Gastroesophageal sphincter (tissue), 4 donors: ENCODE data around the gene ISYNA1. TPM values are rescaled to one million over a fixed set of nuclear protein-coding genes. Genes with fewer than 3 reads are reported as not detected.

Source experiments
- ATAC-seq: fragments of 150-250 bp; one replicate; pipeline ENCODE4 v1.9.1; 2016; ENCODE audit warnings: mild to moderate bottlenecking, moderate library complexity
- H3K27ac ChIP-seq, 4 donors: fragments of 200-600 bp; sonication (generic) in 3 of 4; 1 replicate in 3 of 4; 2 replicates in 1 of 4; pipeline ENCODE4 v1.5.1; 2016 to 2019
- H3K27me3 ChIP-seq: fragments of 200-600 bp; sonication (generic); one replicate; pipeline ENCODE4 v1.5.1; 2019
- H3K36me3 ChIP-seq, 2 donors: fragments of 200-600 bp; sonication (generic); one replicate each; pipeline ENCODE4 v1.5.1; 2019; ENCODE audit warnings: control low read depth in 1 of 2
- H3K4me1 ChIP-seq, 3 donors: fragments of 200-600 bp; sonication (generic); 1 replicate in 2 of 3; 2 replicates in 1 of 3; pipeline ENCODE4 v1.5.1; 2016 to 2019; ENCODE audit warnings: control low read depth in 2 of 3
- H3K4me3 ChIP-seq, 2 donors: fragments of 200-600 bp; sonication (generic); one replicate each; pipeline ENCODE4 v1.5.1; 2019; ENCODE audit warnings: mild to moderate bottlenecking in 1 of 2, moderate library complexity in 1 of 2
- H3K9me3 ChIP-seq, 3 donors: fragments of 200-600 bp; sonication (generic); one replicate each; pipeline ENCODE4 v1.5.1; 2017 to 2019; ENCODE audit warnings: control low read depth in 2 of 3
- EP300 ChIP-seq: sonication (generic); formaldehyde crosslinking; IDR thresholded peaks from one replicate; pipeline ENCODE4 v1.6.1; 2017; ENCODE audit warnings: antibody characterized with exemption, mild to moderate bottlenecking
- POLR2A ChIP-seq, 2 donors: fragments of 450-650 bp; IDR thresholded peaks; one replicate each; pipeline ENCODE4 v1.6.1; 2017; ENCODE audit warnings: antibody characterized with exemption in 2 of 2, mild to moderate bottlenecking in 2 of 2, moderate library complexity in 1 of 2
- POLR2AphosphoS5 ChIP-seq: sonication (generic); formaldehyde crosslinking; IDR thresholded peaks from one replicate; pipeline ENCODE4 v1.6.1; 2017; ENCODE audit warnings: antibody characterized with exemption
- WGBS, 2 donors: methylation state at CpG; one replicate each; pipeline ENCODE4 v1.1.5; 2018; ENCODE audit warnings: low coverage in 1 of 2; 5-methylcytosine and 5-hydroxymethylcytosine counted together
- total RNA-seq, 4 donors: library from RNA; depleted of rRNA; stranded (reverse); fragments of >200 nt; gene quantifications; one replicate each; pipeline ENCODE4 v1.1.0, GENCODE V29; 2016
- TF ChIP-seq, protein P1 (sequence below), 4 experiments: fragments of 200-600 bp in 2 of 4; fragments of 450-650 bp in 2 of 4; sonication (generic) in 1 of 4; IDR thresholded peaks; one replicate each; pipeline ENCODE4 v1.5.1; 2017 to 2019; ENCODE audit warnings: antibody characterized with exemption in 4 of 4, mild to moderate bottlenecking in 2 of 4, moderate library complexity in 2 of 4

The ISYNA1 gene
- total RNA-seq, 4 donors from 2014 or later: 15.2 to 31.6 (median 19.8) TPM

DNA sequence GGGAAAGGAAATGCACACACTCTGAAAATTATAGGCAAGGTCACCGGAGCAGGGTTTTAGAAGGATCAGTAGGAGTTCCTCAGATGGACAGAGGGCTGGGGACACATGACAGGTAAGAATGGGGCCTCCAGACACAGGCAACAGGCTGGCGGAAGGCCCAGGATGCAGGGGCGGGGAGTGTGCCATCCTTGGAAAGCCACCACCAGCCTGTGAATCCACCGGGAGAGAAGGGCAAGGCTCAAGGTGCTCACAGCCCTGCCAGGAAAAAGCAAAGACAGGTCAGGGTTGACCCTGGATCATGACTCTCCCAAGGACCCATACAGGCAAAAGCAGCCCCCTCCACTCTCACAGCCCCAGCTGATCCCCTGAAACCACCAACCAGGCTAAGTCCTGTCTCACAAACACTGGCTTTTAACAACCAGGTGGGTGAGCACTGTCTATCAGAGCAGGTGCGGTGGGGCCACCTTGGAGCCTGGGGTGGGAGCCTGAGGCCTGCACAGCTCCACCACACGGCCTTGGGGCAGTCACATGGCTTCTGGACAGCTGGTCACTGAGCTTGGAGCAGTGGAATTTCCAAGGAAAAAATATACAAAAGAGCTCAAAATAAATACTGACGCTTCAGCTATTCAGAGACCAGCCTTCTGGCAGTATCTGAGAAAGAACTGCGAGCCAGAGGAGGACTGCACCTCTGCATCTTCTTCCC, 35.2 kb upstream of the ISYNA1 start:
- peak overlapping the region in 3 of 4 donors; percentile 35 to 64 (median 41) for H3K27ac ChIP-seq
- H3K36me3 ChIP-seq: peaks cover 0 to 26% of the 10 kb centered on the region in 2 donors
- no peaks in the 10 kb centered on the region for H3K27me3 ChIP-seq
- H3K9me3 ChIP-seq: no peaks in the 10 kb centered on the region
- H3K4me1 ChIP-seq: peaks cover 0 to 84% (median 29%) of the 10 kb centered on the region in 3 donors
- TF ChIP-seq EP300: no peak
- no peak for TF ChIP-seq POLR2A (IDR thresholded peaks at IDR 0.05)
- TF ChIP-seq, protein P1, sequence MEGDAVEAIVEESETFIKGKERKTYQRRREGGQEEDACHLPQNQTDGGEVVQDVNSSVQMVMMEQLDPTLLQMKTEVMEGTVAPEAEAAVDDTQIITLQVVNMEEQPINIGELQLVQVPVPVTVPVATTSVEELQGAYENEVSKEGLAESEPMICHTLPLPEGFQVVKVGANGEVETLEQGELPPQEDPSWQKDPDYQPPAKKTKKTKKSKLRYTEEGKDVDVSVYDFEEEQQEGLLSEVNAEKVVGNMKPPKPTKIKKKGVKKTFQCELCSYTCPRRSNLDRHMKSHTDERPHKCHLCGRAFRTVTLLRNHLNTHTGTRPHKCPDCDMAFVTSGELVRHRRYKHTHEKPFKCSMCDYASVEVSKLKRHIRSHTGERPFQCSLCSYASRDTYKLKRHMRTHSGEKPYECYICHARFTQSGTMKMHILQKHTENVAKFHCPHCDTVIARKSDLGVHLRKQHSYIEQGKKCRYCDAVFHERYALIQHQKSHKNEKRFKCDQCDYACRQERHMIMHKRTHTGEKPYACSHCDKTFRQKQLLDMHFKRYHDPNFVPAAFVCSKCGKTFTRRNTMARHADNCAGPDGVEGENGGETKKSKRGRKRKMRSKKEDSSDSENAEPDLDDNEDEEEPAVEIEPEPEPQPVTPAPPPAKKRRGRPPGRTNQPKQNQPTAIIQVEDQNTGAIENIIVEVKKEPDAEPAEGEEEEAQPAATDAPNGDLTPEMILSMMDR (IDR thresholded peaks at IDR 0.05): no peak
- TF ChIP-seq POLR2AphosphoS5: no peak
- H3K4me3 ChIP-seq: no peak overlapping the region
- WGBS, 2 donors: 57 to 69% methylated on average over 5 to 6 of the region's 8 CpGs
- ATAC-seq: no peak

DNA sequence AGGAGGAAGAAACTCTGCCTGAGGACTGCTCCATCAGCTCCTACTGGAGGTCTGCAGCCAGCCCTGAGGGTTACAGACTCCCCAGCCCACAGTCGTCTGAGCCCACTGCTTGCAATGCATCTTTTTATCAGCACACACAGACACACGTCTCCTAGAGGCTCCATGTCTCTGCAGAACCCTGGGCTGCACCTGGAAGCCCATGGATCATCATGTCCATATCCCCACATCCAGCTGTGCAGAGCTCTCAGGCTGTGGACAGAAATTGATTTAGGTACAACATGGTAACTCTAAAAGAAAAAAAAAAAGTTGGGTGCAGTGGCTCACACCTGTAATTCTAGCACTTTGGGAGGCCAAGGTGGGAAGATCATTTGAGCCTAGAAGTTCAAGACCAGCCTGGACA, 32.9 kb upstream of the ISYNA1 start:
- Histone ChIP-seq H3K27ac (peak overlapping the region in 1 of 4 donors; percentile 46), H3K4me1 (peaks cover 0 to 84% (median 37%) of the 10 kb centered on the region in 3 donors), H3K27me3 (no peaks in the 10 kb centered on the region), H3K4me3 (no peak overlapping the region), H3K9me3 (no peaks in the 10 kb centered on the region), H3K36me3 (peaks cover 0 to 26% of the 10 kb centered on the region in 2 donors)
- 57% methylated on average over 1 of the region's 2 CpGs; no CpG with 5 or more reads in 1 of the 2 donors for whole genome bisulfite sequencing, 2 donors
- no peak for TF ChIP-seq POLR2AphosphoS5
- no peak for TF ChIP-seq POLR2A (IDR thresholded peaks at IDR 0.05)
- TF ChIP-seq, protein P1 (IDR thresholded peaks at IDR 0.05): no peak
- TF ChIP-seq EP300: no peak
- no peak for ATAC-seq

DNA sequence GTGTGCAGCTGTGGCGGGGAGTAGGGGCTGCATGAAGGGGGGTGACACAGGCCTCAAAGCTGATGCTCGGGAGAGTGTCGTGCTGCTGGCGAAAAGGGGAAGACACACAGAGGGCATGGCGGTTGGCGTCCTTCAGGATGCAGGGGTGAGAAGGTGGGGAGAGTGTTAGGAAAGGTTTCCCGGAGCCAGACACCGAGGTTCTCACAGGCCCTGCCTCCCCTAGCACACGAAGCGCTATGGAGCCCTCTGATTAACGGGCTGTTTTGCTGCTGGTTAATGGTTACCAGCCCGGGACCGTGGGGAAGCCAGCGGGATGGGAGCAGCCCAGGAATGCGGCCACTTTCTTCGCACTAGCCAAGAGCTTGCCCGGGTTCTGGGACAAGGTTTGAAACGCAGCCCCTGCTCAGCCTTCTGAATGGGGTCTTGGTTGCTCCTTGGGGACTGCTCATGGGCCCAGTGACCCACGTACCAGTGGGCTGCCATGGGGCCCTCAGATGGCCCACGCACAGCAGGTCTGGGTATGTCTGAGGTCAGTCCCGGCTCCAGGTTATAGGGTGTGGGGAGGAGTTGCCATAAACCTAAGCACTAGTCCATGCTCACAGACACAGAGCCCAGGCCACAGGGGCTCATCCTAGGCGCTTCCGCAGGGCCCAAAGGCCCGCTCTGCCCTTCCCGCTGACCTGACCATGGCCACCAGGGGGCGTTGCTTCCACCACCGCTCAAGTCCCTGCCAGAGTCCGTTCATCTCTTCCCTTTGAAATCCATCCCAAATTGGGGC, 31.3 kb upstream of the ISYNA1 start:
- Histone ChIP-seq H3K27me3 (no peaks in the 10 kb centered on the region), H3K9me3 (no peaks in the 10 kb centered on the region), H3K4me3 (no peak overlapping the region), H3K36me3 (peaks cover 0 to 29% of the 10 kb centered on the region in 2 donors), H3K27ac (peak overlapping the region in 2 of 4 donors; percentile 8 to 46), H3K4me1 (peaks cover 6 to 84% (median 48%) of the 10 kb centered on the region in 3 donors)
- ATAC-seq: peak; percentile 30
- WGBS, 2 donors: 79 to 100% methylated on average over 2 to 6 of the region's 28 CpGs
- no peak for TF ChIP-seq POLR2AphosphoS5
- TF ChIP-seq, protein P1 (IDR thresholded peaks at IDR 0.05): peak in 3 of 4 experiments; percentile 57 to 77 (median 77)

DNA sequence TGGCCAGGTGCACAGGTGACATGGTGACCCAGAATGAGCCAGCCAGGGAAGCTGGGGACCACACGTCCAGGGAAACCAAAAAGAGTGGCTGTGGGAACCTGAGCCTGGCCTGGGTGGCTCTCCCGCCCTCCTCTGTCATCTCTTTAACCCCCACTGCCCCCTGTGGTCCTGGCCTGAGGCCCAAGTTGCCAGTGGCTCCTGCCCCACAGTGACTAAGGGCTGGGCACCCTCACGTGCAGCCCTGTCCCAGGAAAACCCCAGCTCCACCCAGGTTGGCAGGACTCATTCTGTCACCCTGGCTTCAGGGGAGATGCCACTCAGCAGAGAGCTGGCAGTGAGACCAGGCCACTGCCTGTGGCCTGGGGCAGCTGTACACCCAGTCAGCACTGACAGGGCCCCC, 30.6 kb upstream of the ISYNA1 start:
- WGBS, 2 donors: no CpG with 5 or more reads among the region's 3 CpGs
- Histone ChIP-seq H3K27me3 (no peaks in the 10 kb centered on the region), H3K4me3 (no peak overlapping the region), H3K9me3 (no peaks in the 10 kb centered on the region), H3K36me3 (peaks cover 0 to 29% of the 10 kb centered on the region in 2 donors), H3K27ac (peak overlapping the region in 1 of 4 donors; percentile 8), H3K4me1 (peaks cover 6 to 84% (median 47%) of the 10 kb centered on the region in 3 donors)
- no peak for ATAC-seq
- TF ChIP-seq, protein P1 (IDR thresholded peaks at IDR 0.05): no peak
- TF ChIP-seq POLR2A (IDR thresholded peaks at IDR 0.05) (no peak), EP300 (no peak), POLR2AphosphoS5 (no peak)
